ENCODE data around the gene CAMK2N1.
"Not testable (repeated sequence)": the region's sequence is repeated elsewhere in the genome, so short reads cannot be mapped to it uniquely, and the experiment has no call there.

Gene CAMK2N1

GRCh38 chr1:20485527-20486456, at the start of gene CAMK2N1:
Gene CAMK2N1, minus strand, starts transcription at chr1:20486210. Its CDS starts 831 bp downstream, at chr1:20485379.
- peak in 1 of 2 donors; percentile 46 for DNase-seq (ENCODE audit: extremely low read depth in 1 of 2, low read depth in 1 of 2)

GRCh38 chr1:20534659-20535417, 48.8 kb upstream of the CAMK2N1 start:
- DNase-seq (ENCODE audit: extremely low read depth in 1 of 2, low read depth in 1 of 2): no peak

GRCh38 chr1:20533635-20534034, 47.6 kb upstream of the CAMK2N1 start:
- DNase-seq (ENCODE audit: extremely low read depth in 1 of 2, low read depth in 1 of 2): no peak

- no peak for DNase-seq (ENCODE audit: extremely low read depth in 1 of 2, low read depth in 1 of 2)
These were observed 44.9 kb upstream of the CAMK2N1 start for GRCh38 chr1:20530901-20531300.

- DNase-seq (ENCODE audit: extremely low read depth in 1 of 2, low read depth in 1 of 2): no peak
These were observed 44.3 kb upstream of the CAMK2N1 start for GRCh38 chr1:20530306-20530705.

- no peak for DNase-seq (ENCODE audit: extremely low read depth in 1 of 2, low read depth in 1 of 2)
These were observed 42.2 kb upstream of the CAMK2N1 start for GRCh38 chr1:20528221-20528620.

DNA sequence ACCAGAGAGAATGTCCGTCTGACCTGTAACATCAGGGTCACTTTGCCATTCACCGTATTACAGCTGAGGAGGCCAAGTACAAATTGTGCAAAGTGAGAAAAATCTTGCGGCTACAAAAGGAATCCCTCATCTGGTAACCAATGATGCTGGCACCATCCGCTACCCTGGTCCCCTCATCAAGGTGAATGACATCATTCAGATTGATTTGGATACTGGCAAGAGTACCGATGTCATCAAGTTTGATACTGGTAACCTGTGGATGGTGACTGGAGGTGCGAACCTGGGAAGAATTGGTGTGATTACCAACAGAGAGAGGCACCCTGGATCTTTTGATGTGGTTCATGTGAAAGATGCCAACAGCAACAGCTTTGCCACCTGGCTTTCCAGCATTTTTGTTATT, 40.3 kb upstream of the CAMK2N1 start:
- DNase-seq (ENCODE audit: extremely low read depth in 1 of 2, low read depth in 1 of 2): no peak

- DNase-seq (ENCODE audit: extremely low read depth in 1 of 2, low read depth in 1 of 2): peak; percentile 27 to 38
These were observed 36.2 kb upstream of the CAMK2N1 start for GRCh38 chr1:20521960-20522861.

DNA sequence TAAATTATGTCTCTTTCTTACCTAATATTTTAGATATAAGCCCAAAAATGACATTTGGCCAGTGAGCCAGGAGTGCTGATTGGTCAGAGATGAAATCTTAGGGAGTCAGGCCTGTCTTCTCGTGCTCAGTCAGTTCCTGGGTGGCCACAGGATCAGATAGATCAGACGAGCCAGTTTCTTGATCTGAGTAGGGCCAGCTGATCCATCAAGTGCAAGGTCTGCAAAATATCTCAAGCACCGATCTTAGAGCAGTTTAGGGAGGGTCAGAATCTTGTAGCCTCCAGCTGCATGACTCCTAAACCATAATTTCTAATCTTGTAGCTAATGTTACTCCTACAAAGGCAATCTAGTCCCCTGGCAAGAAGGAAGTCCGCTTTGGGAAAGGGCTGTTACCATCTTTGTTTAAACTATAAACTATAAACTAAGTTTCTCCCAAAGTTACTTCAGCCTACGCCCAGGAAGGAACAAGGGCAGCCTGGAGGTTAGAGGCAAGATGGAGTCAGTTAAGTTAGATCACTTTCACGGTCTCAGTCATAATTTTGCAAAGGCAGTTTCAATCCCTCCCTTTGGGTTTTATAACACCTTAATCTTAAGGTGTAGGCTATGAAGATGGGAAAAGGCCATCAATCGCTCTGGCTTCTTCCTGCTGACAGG, 33.7 kb upstream of the CAMK2N1 start:
- not testable (repeated sequence) for DNase-seq (ENCODE audit: extremely low read depth in 1 of 2, low read depth in 1 of 2)

DNA sequence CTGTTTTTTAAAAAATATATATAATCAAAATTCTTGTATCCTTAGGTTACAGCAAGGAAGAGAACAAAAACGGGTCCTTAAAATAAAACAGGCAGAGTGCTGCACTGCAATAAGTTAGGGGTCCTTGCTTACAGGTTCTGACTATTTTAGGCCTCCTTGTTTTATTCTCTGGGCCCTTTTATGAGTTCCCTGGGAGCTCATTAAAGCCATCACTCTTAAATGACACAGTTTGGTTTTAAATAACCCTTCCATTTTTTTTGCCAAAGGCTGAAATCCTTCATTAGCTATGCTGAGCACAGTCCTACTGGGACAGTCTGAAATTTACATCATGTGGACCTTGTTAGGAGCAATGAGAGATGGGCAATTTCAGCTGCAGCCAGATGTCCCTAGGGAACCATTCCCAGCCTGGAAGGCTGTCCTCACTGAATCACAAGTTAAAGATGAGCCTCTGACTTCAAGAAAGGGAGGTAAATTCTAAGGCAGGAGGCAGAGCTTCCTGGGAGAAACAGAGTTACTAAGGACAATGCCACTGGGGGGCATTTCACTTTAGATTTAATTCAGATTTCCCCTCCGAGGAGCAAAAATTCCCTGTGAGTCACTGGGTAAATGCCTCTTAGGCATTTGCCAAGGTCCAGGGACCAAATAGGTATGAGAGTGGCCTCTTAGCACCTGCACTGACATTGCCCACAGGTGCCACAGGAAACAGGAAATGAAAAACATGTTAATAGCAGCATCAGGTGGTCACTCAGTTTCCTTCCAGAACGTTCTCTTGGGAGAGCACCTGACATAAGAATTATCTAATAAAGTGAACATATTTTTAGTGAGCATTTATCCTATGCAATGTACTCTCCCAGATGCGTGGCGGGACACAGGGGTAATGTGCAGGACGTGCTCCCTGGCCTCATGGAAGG, 25.8 kb upstream of the CAMK2N1 start:
- DNase-seq (ENCODE audit: extremely low read depth in 1 of 2, low read depth in 1 of 2): no peak

GRCh38 chr1:20508411-20508771, 22.4 kb upstream of the CAMK2N1 start:
- no peak for DNase-seq (ENCODE audit: extremely low read depth in 1 of 2, low read depth in 1 of 2)

GRCh38 chr1:20507564-20508410, 21.8 kb upstream of the CAMK2N1 start, which contains the start of gene MUL1:
Gene MUL1, minus strand, starts transcription at chr1:20508151. Its CDS starts 127 bp downstream, at chr1:20508024.
- DNase-seq (ENCODE audit: extremely low read depth in 1 of 2, low read depth in 1 of 2): peak; percentile 82 to 92

DNA sequence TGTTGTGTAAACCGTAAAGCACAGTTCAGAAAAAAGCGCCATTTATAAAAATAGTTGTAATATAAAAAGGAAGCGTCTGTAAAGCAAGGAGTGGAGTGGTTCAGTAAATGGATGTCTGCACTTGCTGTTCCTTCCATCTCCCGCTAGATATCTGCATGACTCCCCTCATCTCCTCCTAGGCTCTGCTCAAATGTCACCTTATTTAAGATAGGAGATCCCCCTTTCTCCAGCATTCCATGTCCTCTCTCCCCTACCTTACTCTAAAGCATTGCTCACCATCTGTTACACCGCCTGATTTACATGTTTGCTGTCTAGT, 21.2 kb upstream of the CAMK2N1 start:
- no peak for DNase-seq (ENCODE audit: extremely low read depth in 1 of 2, low read depth in 1 of 2)

DNA sequence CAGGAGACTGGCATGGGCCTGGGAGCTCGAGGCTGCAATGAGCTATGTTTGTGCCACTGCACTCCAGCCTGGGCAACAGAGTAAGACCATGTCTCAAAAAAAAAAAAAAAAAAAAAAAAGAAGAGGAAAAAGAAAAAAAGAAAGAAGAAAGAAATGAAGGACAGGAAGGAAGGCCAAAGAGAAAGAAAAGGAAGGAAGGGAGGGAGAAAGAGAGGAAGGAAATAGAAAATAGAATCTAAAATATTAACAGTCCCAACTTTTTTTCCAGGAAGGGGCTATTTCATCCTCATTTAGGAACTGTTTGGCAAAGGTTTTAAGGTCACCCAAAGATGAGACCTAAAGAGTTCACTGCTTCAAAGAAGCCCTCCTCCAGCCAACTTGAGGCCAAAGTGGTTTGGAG, 19.5 kb upstream of the CAMK2N1 start:
- DNase-seq (ENCODE audit: extremely low read depth in 1 of 2, low read depth in 1 of 2): no peak

DNA sequence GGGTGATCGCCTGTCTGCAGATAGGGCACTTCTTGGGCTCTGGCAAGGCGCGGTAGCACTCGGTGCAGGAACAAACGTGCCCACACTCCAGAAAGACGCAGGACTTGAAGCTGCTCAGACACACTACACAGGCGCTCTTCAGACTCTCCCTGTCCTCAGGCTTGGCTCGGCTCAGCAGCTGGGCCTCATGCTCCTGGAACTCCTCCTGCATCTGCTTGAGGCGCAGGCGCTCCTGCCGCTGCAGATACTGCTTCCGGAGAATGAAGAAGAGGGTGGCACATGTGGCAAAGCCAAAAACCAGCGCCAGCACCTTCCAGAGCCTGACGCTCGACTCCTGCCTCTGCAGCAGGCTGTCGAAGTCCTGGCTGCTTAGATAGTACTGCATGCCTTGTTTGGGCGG, 14.7 kb upstream of the CAMK2N1 start:
- DNase-seq (ENCODE audit: extremely low read depth in 1 of 2, low read depth in 1 of 2): no peak

DNA sequence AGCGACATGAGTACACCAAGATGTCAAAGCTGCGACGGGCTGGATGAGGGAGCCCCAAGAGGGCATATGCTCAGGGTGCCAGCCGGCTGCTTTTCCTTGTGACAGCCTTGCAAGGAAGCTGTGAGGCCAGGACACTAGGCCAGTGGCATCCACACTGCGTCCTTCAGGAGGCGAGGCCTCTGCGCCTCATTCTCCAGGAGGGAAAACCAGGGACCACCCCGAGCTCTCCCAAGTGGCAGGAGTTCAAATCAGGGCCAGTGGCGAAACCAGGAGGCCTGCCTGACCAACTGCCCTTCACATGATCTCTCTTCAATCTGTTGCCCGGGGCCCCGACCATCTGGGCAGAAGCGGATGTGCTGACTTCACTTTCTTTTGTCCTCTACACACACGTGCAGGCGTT, 13.7 kb upstream of the CAMK2N1 start:
- no peak for DNase-seq (ENCODE audit: extremely low read depth in 1 of 2, low read depth in 1 of 2)

DNA sequence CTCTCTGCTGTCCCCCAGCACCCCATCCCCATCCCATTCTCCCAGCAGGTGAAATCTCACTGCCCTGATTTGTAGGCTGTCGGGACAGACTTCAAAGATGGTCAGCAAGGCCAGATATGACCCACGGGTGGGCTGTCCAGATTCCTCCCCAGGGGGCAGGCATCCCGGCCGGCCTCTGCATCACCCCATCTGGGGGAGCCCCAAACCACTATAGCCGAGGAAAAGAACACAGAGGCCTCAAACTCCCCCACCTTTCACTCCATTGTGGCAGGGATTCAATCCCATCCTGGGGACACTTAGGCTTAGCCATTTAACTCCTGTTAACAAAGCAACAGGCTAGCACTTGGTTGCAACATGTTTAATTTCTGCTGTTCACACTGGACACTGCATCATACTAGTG, 13.1 kb upstream of the CAMK2N1 start:
- no peak for DNase-seq (ENCODE audit: extremely low read depth in 1 of 2, low read depth in 1 of 2)

GRCh38 chr1:20498116-20498515, 12.1 kb upstream of the CAMK2N1 start:
- no peak for DNase-seq (ENCODE audit: extremely low read depth in 1 of 2, low read depth in 1 of 2)

DNA sequence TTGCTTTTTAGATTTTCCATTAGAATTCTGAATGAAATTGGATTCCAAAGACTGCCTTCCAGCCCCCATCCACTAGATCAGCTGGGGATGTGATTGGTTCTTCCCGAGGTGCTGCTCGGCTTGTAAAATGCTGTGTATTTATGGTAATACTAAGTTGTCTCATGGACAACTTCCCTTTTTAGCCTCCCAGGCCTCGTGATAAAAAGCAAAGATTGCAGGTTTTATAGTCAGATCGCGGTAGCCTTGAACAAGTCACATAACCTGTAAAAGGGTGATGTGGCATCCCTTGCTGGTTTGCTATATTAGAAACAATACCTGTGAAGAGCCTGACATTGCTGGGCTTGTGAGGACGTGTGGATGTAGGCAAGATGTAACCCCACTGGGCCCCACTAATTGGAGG, 11.5 kb upstream of the CAMK2N1 start:
- DNase-seq (ENCODE audit: extremely low read depth in 1 of 2, low read depth in 1 of 2): no peak
